CD4-positive, alpha-beta T cell treated with Interleukin-15 for 4 hours (primary cell): ENCODE measurements around the gene NAV2.

Source experiments
- DNase-seq: peaks from one replicate; pipeline ENCODE4 v3.0.0-alpha.2; 2020; ENCODE audit warnings: low spot score

NAV2 gene

DNA sequence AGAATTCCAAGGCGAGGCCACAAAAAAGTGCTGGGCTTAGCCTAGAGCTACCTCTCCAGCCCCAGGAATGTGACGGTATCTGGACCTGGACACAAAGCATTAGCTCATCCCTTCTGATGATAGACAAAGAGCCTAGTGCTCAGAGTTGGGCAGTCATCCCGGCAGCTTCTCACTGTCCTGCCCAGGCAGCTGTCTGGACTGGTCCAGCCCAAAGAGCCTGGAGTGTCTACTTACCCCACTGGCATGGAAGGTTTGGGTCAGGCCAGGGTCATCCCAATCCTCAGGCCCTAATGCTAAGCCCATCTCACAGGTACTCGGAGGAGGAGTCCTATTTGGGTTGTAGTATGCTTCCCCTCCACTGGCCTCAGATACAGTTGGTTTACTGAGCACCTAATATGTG, 31.0 kb downstream of the NAV2 start:
- DNase-seq: no peak

DNA sequence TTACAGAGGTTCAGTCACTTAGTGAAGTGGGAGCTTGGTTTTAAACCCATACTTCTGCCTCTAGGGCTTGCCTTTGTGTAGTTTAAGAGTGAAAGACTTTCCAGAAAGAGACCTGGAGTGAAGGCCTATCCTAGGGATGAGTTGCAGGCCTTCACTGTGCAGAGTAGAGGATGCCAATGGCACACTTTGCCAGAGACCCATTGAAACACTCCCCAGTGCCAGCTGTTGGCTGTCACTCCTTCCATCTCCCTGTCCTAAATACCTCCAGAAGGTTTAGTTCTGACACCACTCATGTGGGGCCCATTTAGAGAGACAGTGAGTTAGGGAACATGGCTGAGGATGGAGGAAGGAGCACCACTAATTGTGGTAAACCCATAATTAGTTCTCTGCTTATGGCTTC, 31.5 kb downstream of the NAV2 start:
- no peak for DNase-seq

DNA sequence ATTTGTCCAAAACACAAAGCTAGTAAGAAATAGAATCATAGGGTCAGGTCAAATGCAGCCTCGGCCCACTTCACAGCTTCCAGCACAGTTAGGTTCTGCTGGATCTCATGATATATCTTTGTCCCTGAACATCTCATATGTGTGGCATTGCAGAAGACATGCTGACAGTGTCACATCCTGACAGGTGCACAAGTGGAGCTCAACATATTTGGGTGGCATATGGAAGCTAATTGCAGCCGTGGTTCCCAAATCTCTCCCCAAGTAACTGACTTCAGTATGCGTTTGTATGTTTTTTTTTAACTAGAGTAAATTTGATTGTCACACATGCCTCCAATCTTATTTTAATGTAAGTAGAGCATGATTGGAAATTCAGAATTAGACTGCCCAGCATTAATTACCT, 33.4 kb downstream of the NAV2 start:
- DNase-seq: no peak

DNA sequence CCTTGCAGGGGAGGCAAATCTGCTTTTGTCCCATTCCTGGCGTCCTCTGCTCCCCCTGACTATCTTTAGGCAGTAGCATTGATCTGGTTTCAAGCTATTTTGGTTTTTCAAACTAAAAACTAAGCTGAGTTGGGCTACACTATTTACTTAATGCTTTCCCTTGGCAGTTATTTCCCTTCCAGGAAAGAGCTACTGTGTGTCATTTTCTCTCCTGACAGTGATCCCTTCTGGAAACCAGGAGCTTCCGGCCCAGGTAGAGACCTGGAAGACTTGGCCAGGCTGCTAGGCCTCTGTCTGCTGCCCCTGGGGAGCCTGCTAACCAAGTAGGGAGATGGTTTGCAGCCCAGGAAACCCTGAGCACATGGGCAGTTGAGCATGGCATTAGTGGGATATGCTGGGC, 35.0 kb downstream of the NAV2 start:
- DNase-seq: no peak

DNA sequence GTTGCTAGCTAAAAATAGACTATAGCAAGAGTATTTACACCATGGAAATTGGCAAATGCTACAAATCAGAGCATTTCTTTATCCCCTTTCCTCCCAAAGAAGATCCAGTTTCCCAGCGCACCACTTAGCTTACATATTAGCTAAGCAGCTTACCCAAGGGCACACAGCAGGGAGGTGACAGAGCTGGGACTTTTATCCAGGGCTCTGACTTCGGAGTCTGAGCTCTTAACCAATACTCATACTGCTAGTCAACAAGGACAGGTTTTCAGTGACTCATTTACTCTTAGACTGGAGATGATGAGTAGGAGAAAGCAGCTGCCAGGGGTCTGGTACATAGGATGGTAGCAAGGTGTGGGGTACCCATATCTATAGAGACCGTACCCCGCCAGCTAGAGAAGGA, 38.4 kb downstream of the NAV2 start:
- no peak for DNase-seq

DNA sequence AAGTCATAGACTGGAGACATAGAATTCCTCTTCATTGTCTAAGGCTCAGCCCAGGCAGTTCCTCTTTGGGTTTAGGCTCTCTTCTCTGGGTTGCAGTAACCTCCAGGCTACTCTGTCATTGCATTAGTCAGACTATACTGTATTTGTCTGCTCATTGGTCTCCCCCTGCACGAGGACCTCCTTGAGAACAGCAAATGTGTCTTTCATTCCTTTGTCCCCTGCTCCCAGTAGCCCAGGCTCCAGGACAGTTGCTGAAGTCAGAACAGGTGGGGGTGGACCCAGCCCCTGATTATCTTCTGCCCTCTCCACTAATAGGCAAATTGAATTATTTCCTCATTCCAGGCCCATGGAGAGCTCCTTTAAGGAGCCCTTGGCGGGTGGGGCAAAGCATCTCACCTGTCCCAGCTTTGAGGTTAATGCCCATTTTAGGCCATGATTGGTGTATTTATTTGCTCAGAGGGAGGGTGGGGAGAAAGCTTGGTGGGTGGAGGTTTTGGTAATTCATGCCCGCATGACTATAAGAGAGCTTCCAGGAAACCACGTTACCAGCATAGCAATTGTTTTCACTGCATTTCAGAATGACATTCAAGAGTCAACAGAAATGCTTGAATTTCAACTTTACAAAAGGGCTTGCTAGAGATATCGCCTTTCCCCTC, 40.9 kb downstream of the NAV2 start:
- DNase-seq: no peak

DNA sequence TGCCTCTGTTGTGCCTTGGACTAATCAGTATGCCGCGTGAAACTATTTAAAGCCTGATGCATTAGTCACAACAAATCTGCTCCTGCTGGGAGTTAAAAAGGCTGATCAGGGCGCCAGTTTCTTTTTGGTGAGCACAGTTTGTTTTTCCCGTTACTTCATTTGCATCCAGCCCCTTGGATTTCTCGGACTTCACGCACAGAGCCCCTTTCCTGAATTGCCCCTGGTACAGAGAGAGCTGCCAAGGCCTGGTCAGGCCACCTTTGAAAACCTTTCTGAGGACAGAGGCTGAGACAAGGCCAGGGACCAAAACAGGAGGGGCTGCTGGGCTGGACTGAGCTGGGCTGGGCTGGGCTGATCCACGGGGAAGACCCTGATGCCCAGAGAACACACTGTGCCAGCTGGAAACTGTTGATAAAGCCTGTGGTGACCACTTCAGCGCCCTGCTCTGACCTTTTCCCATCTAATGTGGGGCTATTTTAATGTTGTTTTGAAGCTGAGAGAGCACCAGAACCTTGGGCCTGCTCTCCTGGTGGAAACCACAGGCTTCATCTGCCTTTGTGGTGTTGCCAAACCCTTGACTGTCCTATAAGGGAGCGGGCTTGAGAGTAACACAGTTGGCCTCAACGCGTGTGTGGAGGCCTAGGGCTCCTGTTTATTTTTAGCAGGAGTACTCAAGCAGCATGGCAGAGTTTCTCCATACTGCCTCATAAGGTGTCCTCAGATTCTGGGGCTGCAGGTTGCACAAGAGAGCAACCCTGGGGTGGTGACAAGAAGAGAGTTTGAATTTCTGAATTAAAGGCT, 44.2 kb downstream of the NAV2 start:
- DNase-seq: no peak

DNA sequence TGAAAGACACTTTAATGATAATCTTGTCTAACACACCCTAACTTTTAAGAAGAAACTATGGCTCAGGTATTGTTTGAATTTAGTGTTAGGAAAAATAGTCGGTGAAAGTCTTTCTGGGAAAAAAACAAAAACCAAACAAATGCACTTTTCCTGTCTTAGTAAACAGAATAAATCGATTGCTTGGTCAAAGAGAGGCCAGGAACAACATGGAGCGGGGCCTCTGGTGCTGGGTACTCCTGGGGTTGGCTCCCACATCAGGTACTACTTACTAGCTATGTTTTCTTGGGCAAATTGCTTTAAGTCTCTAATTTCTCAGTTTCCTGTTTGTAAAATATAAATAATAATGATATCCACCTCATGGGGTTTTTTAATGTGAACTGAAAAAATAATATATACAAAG, 46.8 kb downstream of the NAV2 start:
- DNase-seq: no peak

DNA sequence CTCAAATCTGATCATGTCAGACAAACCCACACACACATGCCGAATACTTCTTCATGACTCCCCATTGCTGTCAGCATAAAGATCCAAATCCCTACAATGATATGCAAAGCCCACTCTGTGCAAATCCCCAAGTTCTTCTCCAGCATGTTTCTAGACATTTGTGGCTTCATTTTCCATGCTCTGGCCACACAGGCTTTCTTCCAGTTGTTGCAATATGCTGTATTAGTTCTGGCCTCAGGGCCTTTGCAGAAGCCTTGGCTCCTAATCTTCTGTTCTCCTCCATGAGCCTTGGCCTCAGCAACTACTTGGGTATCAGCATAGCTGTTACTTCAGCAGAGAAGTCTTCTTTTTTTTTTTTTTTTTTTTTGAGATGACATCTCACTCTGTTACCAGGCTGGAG, 49.6 kb downstream of the NAV2 start:
- no peak for DNase-seq

DNA sequence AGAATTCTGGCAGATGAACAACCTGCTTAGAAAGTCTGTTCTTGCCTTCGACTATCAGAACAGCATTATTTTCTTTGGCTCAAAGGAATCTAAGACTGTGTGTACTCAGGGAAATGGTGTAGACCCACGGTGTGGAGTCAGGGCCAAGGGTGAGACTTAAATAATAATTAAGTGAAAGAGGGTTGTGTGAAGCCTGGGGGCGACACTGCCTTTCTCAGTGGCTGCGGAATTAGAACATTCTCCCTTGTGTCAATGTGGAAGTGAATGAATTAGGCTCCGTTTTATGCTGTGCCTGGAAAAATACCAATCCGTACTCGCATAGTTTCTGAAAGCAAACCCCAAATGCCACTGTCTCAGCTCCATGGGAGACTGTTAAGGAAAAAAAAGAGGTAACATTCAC, 50.7 kb downstream of the NAV2 start:
- DNase-seq: no peak

DNA sequence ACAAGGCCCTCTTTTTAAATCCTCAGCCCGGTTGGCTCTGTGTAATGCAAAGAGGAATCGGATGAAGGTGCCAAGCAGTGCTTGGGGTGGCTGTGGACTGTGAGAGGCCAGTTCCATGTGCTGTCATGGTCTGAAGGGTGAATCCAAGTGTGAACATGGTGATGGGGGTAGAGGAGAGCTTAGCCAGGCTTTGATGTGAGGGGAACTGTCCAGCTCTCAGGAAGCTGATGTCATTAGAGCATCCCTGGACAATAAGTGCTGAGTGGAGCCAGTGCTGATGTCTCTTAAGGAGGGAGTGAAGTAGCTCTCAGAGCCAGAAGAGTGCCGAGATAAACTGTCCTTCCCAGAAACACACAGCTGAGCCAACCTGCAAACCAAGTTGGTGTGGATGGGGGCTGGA, 53.6 kb downstream of the NAV2 start:
- no peak for DNase-seq

DNA sequence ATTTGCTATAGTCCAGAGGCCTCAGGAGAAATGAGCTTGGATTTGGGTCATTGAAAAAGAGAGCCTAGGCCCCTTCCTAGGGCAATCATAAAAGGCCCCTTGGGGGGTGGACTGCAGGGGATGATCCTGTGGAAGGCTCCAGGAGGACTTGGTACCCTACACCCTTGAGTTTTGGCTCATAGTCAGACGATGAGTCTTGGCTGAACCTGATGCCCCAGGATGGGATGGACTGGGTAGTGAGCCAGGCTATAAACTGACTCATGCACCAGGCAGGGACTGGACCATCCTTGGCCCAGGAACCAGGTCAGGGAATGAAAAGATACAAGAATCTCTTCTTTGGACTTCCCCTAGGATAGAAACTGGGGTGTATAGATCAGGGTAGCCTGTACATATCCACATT, 54.2 kb downstream of the NAV2 start:
- no peak for DNase-seq

DNA sequence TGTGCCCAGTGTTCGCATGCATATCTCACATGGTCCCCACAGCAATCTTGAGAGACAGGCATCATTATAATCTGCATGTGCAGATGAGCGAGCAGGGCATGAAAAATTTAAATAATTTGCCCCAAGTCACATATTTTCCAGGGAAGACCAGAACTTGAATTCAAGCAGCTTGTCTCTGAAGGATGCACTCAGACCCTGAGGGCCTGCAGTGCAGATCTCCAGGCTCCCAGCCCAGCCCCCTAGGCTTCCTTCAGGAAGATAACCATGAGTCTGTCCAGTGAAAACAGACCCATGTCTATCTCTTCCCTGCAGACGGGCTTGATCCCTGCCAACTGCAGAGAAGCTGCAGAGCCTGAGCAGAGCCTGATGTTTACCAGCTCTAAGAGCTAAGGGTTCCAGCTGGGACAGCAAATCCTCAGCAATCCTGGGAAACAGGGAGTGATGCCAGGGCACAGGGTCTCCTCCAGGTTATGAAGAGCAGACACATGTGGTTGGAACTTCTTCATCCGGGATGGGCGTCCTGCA, 55.1 kb downstream of the NAV2 start:
- DNase-seq: no peak

DNA sequence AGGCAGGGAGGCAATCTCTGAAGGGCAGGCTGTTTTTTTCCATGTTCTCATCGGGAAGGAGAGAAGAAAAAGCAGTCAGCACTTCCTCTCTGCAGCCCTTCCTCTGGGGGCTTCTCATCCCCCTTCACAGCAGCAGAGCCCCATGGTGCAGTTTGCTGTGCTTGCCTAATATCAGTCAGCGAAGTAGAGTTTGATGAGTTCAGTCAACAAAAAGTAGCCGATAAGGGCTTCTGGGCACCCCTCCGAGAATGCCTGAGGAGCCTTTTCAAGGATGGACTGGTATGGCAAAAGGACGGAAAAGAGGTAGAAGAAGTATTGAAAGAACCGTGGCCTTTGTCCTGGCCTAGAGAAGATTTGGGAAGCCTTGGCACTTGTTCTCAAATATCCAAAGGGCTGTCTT, 55.6 kb downstream of the NAV2 start:
- no peak for DNase-seq

DNA sequence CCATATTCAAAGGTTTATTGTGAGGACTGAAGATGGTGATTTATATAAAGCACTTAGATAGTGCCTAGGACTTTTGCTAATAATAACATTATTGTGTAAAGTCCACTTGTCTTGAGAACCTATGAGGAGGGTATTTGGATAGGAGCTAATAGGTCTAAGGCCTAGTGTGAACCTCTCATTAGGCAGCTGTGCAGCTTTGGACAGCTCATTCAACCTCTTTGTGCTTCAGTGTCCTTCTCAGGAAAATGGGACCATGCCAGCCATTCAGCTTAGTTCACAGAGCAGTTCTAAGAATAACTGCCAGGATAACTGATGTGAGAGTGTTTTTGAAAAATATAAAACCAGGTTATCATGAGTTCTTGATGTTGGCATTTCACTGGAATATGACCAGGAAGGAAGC, 56.2 kb downstream of the NAV2 start:
- no peak for DNase-seq

DNA sequence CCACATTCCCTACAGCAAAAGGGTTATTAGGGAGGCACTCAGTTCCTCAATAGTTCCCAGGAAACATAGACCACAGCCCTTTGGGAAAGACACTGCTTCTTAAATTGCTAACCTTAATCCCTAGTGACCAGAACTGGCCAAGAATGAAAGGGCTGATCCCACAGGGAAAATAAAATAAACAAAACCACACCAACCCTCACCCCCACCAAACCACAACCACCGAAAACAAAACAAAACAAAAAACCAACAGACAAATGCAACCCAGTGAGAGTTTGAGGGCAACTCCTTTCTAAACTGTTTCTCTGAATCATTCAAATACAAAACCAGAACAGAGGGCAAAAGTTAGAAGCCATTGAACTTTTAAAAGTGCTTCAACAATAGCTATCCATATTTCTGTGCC, 57.2 kb downstream of the NAV2 start:
- DNase-seq: no peak

DNA sequence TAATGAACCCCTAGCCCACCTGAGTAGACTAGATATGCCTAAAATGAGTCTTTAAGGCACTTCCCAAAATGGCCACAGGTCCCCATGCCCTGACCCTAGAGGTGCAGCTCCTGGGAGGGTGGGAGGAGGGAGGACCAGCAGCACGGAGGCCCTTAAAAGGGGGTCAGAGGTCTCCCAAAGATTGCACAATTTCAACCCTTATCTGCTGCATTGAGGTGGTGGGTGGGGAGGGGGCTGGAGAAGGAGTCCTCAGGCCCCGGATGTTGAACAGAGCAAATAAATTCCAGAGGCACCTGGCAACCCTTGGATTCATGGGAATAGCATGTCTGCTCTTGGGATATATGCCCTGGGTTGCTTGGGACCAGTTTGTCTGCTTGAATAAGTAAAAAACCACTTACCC, 57.6 kb downstream of the NAV2 start:
- no peak for DNase-seq

DNA sequence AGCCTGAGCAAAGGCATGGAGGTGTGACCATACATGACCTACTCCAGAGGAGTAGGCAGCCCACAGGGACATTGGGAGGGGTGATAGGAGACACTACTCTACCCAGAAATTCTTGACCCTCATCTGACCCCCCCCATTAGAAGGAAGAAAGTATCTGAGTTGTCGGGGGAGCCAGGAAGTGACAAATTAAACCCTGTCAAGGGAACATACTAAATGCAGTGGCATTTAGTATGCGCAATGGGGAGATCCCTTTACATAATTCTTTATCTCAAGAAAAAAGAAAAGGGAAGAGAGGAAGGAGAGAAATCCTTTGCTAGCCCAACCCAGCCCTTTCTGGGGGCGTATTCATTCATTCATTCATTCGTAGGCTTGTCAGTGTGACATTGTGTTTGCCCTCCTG, 58.8 kb downstream of the NAV2 start:
- DNase-seq: no peak

DNA sequence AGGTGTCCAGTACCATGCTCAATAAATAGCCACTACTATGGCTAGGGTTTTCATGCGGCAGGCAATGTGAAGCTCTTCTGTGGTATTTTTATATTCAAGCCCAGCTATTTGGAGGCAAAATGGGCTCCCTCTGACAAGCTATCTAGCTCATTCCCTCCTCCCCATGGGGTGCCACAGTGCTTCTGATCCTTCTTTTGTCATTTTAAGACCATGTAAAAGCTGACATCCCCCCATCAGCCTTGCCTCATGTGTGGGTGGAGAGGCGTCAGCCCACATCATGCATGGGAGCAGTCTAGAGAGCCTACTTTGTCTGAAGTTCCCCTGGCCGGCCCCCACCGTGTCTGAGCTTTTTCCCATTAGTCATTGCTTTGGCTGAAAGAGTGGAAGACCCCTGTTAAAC, 59.8 kb downstream of the NAV2 start:
- no peak for DNase-seq

DNA sequence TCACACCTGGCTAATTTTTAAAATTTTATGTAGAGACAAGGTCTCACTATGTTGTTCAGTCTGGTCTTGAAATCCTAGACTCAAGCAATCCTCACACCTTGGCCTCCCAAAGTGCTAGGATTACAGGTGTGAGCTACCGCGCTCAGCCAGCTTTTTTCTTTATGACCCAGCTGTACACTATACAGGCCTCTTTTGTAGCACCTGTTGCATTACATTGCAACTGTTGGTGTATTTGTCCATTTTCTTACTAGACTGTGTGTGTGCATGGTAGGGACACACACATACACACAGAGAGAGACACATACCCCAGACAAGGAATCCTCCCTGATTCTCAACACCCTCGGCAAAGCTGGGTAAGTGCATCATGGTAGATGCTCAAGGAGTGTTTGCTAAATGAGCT, 61.7 kb downstream of the NAV2 start:
- no peak for DNase-seq

DNA sequence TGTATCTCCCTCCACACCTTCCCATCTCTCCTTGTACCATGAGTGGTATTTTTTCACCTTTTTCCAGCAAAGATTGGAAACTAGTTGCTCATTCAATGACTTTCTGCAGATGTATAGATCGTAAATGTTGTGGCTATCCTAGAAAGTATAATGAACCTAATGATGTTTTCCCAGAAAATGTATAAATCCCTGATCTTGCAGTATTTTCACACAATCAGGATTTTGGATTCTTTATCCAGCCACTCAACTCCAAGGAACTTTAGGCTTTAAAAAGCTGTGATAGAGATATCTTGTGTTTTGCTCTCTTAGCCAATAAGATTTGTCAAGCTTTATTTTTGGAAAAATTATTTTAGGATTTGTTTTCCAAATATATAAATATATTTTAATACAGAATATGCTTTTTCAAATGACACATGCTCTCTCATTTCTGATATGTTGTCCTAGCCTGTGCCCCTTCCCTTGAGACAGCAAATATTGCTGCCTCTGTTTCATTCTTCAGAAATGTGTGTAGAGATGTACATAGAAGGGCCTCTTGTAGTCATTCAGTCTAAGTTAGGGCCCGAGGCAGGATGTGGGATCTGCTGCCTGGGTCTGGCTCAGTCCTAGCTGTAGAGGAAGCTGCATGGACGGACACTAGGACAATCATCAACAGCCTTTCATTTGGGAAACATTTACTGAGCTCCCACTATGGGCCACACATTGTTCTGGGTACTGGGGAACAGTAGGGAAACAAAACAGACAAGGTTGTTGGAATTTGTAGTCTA, 62.4 kb downstream of the NAV2 start:
- no peak for DNase-seq

DNA sequence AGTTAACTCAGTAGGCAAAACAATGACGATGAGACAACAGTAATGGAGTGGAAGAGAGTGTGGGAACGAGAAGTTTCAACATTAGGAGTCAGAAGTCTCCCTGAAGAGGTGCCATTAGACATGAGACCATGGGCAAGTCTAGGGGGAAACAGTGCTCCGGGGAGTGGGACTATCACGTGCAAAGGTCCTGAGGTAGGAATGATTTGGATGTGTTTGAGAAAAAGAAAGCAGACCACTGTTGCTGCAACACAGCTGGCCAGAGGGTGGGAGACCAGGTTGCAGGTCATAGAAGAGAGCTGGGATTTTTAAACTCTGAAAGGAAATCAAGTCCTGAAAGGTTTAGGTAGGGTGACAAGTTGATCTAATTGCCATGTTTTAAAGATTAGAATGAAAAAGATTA, 63.0 kb downstream of the NAV2 start:
- no peak for DNase-seq

DNA sequence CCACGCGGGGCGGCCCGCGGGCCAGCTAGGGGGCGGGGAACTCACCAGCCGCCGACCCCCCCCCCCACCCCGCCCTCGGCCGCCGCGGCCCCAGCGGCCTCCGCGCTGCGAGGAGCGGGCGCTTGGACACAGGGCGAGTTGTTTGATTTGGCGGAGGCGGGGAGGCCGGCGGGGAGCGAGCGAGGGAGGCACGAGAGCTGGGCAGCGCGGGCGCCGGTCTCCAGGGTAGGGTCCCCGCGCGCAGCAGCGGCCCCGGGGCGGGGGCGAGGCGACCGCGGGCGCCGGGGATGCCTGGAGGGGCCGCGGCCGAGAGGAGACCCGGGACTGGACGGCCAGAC, 64.4 kb downstream of the NAV2 start:
- DNase-seq: no peak
